Upper lobe of left lung (tissue), 6 donors: Measurements from ENCODE around the gene PARP4. TPM values are rescaled to one million over a fixed set of nuclear protein-coding genes. Genes with fewer than 3 reads are reported as not detected.
"Not testable (repeated sequence)": the region's sequence is repeated elsewhere in the genome, so short reads cannot be mapped to it uniquely, and the experiment has no call there.

Source experiments
- ATAC-seq, 2 donors: fragments of 200-7000 bp; cut with Tn5 transposase; one replicate each; pipeline ENCODE4 v1.9.1; 2022; ENCODE audit warnings: mild to moderate bottlenecking in 2 of 2, moderate library complexity in 2 of 2; ENCODE audit not compliant: low FRiP score in 2 of 2
- DNase-seq, 2 donors: peaks; one replicate each; pipeline ENCODE4 v3.0.0-alpha.2; 2019 to 2020
- H3K27ac ChIP-seq, 4 donors: fragments of 200-600 bp; sonication (generic); one replicate each; pipeline ENCODE4 v1.5.1; 2016 to 2019
- H3K27me3 ChIP-seq, 4 donors: fragments of 200-600 bp; sonication (generic); one replicate each; pipeline ENCODE4 v1.5.1; 2017 to 2019
- H3K36me3 ChIP-seq, 4 donors: fragments of 200-600 bp; sonication (generic); one replicate each; pipeline ENCODE4 v1.5.1; 2016 to 2019
- H3K4me1 ChIP-seq, 4 donors: fragments of 200-600 bp; sonication (generic); one replicate each; pipeline ENCODE4 v1.5.1; 2018 to 2019
- H3K4me3 ChIP-seq, 4 donors: fragments of 200-600 bp; sonication (generic); one replicate each; pipeline ENCODE4 v1.5.1; 2017 to 2019; ENCODE audit warnings: mild to moderate bottlenecking in 2 of 4, moderate library complexity in 1 of 4
- H3K9me3 ChIP-seq, 4 donors: fragments of 200-600 bp; sonication (generic); one replicate each; pipeline ENCODE4 v1.5.1; 2018 to 2019
- EP300 ChIP-seq, 4 donors: sonication (generic); formaldehyde crosslinking; IDR thresholded peaks; one replicate each; pipeline ENCODE4 v1.5.1; 2017; ENCODE audit warnings: antibody characterized with exemption in 4 of 4, control low read depth in 2 of 4
- POLR2A ChIP-seq, 4 donors: fragments of 450-650 bp; IDR thresholded peaks; one replicate each; pipeline ENCODE4 v1.5.1; 2016 to 2017; ENCODE audit warnings: antibody characterized with exemption in 4 of 4, mild to moderate bottlenecking in 2 of 4
- POLR2AphosphoS5 ChIP-seq, 2 donors: sonication (generic); formaldehyde crosslinking; IDR thresholded peaks; one replicate each; pipeline ENCODE4 v1.5.1; 2017; ENCODE audit warnings: antibody characterized with exemption in 2 of 2
- WGBS, 2 donors: methylation state at CpG; one replicate each; pipeline ENCODE4 v1.1.5; 2017 to 2018; 5-methylcytosine and 5-hydroxymethylcytosine counted together
- total RNA-seq, 6 donors: library from RNA; depleted of rRNA in 4 of 6; stranded (reverse); fragments of >200 nt in 4 of 6; gene quantifications; one replicate each; pipeline versions ENCODE4 v1.1.0 to v1.2.1, GENCODE V29; 2016 to 2021
- TF ChIP-seq, protein P1 (sequence below), 6 experiments: fragments of 450-650 bp in 4 of 6; fragments of 200-600 bp in 2 of 6; sonication (generic) in 2 of 6; IDR thresholded peaks; one replicate each; pipeline ENCODE4 v1.5.1; 2016 to 2019; ENCODE audit warnings: antibody characterized with exemption in 6 of 6
- donor health status: DM: no; HTN: no; CAD: no; lungs with moderate emphysema.
- donor health status: DM: no; HTN: yes; CAD: no; lungs with severe emphysema.

Gene PARP4
- total RNA-seq, 6 donors from 2014 or later = 63.7 to 89.1 (median 83.5) TPM

DNA sequence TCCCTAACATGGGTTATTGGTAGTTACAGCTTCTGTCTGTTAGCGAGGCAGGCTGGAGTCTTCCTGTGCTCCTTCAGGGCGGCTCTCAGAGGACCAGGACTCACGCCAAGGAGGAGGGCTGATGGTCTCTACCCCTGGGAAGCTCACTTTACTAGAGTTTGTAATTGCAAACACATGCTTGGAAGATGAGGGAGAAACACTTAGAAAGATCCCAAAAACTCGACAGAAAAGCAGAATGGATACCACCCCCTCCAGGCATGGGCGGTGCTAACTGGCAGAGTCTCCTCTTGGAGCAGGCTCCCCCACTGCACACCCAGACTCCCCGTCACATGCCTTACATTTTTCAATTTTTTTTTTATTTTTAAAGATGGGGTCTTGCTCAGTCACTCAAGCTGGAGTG is 62.0 kb downstream of the PARP4 start:
- DNase-seq (no peak), ATAC-seq (peak in 1 of 2 donors; percentile 75)
- TF ChIP-seq POLR2A (IDR thresholded peaks at IDR 0.05) = no peak
- TF ChIP-seq, protein P1, sequence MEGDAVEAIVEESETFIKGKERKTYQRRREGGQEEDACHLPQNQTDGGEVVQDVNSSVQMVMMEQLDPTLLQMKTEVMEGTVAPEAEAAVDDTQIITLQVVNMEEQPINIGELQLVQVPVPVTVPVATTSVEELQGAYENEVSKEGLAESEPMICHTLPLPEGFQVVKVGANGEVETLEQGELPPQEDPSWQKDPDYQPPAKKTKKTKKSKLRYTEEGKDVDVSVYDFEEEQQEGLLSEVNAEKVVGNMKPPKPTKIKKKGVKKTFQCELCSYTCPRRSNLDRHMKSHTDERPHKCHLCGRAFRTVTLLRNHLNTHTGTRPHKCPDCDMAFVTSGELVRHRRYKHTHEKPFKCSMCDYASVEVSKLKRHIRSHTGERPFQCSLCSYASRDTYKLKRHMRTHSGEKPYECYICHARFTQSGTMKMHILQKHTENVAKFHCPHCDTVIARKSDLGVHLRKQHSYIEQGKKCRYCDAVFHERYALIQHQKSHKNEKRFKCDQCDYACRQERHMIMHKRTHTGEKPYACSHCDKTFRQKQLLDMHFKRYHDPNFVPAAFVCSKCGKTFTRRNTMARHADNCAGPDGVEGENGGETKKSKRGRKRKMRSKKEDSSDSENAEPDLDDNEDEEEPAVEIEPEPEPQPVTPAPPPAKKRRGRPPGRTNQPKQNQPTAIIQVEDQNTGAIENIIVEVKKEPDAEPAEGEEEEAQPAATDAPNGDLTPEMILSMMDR (IDR thresholded peaks at IDR 0.05) = no peak
- TF ChIP-seq POLR2AphosphoS5 (IDR thresholded peaks at IDR 0.05) = no peak
- no peak for TF ChIP-seq EP300 (IDR thresholded peaks at IDR 0.05)
- Histone ChIP-seq H3K4me1 (no peaks in the 10 kb centered on the region), H3K4me3 (no peak overlapping the region), H3K27me3 (no peaks in the 10 kb centered on the region), H3K36me3 (peaks cover 38 to 90% (median 65%) of the 10 kb centered on the region in 4 donors), H3K9me3 (no peaks in the 10 kb centered on the region), H3K27ac (no peak overlapping the region)
- WGBS, 2 donors = 79 to 90% methylated on average over 6 of the region's 6 CpGs

DNA sequence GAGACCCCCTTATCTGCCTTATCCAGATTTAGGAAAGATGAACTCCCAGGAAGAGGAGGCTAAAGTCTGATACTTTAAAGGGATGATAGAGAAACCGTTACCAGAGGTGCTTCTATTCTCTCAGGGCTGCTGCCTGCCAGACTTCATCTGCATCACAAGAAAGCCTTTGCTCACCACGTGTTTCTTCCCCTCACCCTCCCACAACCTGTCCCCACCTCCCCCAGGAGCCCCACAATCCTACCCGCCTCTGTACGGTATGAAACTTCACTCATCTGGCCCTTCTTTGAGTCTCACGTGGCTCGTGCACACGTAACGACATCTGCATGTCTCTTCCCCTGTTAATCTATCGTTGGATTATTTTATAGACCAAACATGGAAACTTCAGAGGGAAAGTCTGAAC is 67.7 kb downstream of the PARP4 start:
- DNase-seq, H3K27ac ChIP-seq, H3K27me3 ChIP-seq, H3K4me3 ChIP-seq, ATAC-seq, H3K4me1 ChIP-seq, H3K9me3 ChIP-seq: not testable (repeated sequence)
- 91 to 95% methylated on average over 9 of the region's 9 CpGs for WGBS, 2 donors
- H3K36me3 ChIP-seq = peaks cover 25 to 87% (median 51%) of the 10 kb centered on the region in 4 donors

DNA sequence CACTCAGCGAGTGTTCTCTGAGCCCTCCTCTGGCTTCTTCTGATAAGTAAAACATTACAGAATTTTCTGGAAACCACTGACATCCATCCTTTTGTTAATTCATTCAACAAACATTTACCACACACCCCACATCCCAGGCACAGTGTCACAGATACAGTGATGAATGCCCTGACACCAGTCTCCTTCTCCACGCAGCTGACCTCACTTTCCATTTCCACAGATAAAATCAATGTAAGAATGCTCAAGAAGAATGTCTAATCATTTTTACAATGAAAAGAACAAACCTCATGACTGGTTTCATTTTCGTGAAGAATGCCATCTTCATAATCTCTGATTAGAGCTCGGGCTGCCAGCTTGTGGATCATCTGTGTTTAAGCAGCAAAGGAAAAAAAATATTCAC is 69.2 kb downstream of the PARP4 start:
- H3K27me3 ChIP-seq = no peaks in the 10 kb centered on the region
- H3K4me3 ChIP-seq = no peak overlapping the region
- ATAC-seq (no peak), DNase-seq (no peak)
- no peaks in the 10 kb centered on the region for H3K9me3 ChIP-seq
- 90 to 92% methylated on average over 4 of the region's 4 CpGs for WGBS, 2 donors
- no peak for TF ChIP-seq POLR2AphosphoS5 (IDR thresholded peaks at IDR 0.05)
- no peak for TF ChIP-seq EP300 (IDR thresholded peaks at IDR 0.05)
- TF ChIP-seq, protein P1 (IDR thresholded peaks at IDR 0.05) = no peak
- TF ChIP-seq POLR2A (IDR thresholded peaks at IDR 0.05) = no peak
- H3K4me1 ChIP-seq = no peaks in the 10 kb centered on the region
- peaks cover 32 to 87% (median 59%) of the 10 kb centered on the region in 4 donors for H3K36me3 ChIP-seq
- no peak overlapping the region for H3K27ac ChIP-seq

DNA sequence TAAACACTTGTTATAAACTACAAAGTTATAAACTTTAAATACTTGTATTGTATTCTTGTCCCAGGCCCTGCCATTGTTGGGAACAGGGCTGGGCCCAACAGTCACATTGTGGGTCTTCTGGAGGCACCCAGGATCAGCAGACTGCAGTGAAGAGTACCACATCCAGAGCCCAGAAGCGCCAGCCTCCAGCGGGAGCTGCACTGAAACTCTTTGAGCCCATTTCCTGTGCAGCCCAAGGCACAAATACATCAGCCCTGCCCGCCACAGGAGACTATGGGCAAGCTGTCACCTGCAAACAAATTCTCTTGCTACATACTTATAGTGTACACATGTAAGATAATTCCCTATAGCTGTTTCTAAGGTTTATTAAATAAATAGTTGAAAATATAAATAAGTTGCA is 86.5 kb downstream of the PARP4 start:
- not testable (repeated sequence) for H3K4me3 ChIP-seq, DNase-seq, H3K27me3 ChIP-seq, H3K9me3 ChIP-seq, H3K4me1 ChIP-seq, ATAC-seq, H3K27ac ChIP-seq
- 97 to 100% methylated on average over 3 of the region's 3 CpGs for WGBS, 2 donors
- peaks cover 20 to 77% (median 45%) of the 10 kb centered on the region in 4 donors for H3K36me3 ChIP-seq

DNA sequence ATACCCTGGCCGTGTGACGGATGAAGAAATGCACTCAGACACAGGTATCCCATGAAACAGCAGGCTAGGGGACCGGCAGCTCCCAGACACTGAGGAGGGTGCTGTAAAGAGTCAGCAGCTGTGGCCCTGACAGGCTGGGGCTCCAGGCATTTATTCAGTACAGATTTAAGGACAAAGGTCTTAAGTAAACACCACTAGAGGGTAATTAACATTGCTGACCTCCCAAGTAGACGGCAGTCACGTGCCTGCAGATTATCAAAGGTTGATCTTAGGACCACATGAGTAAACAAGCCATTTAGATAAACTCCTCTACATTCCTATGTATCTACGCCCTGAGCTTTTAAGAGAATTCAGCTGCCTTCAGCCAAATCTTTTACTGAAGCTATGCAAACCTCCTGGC is 92.9 kb downstream of the PARP4 start:
- H3K4me1 ChIP-seq, H3K27me3 ChIP-seq, ATAC-seq, H3K9me3 ChIP-seq, H3K4me3 ChIP-seq, DNase-seq, H3K27ac ChIP-seq: not testable (repeated sequence)
- 81 to 86% methylated on average over 6 of the region's 6 CpGs for WGBS, 2 donors
- H3K36me3 ChIP-seq = peaks cover 4 to 53% (median 32%) of the 10 kb centered on the region in 4 donors

DNA sequence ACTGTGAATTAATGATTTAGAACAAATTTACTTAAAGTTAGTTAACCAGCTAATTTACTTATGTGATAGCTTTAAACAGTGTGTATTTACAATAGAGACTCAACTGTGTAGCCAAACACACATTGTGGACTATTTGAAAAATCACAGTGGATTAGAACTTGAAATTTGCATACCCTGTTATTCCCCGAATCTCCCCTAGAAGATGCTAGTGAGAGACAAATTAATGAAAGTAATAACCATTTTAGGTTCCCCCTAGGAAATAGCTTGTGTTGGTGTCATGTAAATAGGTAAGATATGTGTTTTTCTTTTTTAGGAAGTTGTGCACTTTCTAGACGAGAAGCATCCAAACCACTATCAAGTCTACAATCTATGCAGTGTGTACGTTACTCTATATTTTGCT is 104.7 kb downstream of the PARP4 start:
- TF ChIP-seq POLR2AphosphoS5 (IDR thresholded peaks at IDR 0.05) (no peak), EP300 (IDR thresholded peaks at IDR 0.05) (no peak), POLR2A (IDR thresholded peaks at IDR 0.05) (no peak)
- TF ChIP-seq, protein P1 (IDR thresholded peaks at IDR 0.05) = no peak
- Histone ChIP-seq H3K4me3 (no peak overlapping the region), H3K9me3 (no peaks in the 10 kb centered on the region), H3K27me3 (no peaks in the 10 kb centered on the region), H3K4me1 (no peaks in the 10 kb centered on the region), H3K27ac (no peak overlapping the region), H3K36me3 (no peaks in the 10 kb centered on the region)
- DNase-seq (no peak), ATAC-seq (no peak)
- 73 to 82% methylated on average over 3 of the region's 3 CpGs for WGBS, 2 donors
